Measurements from ENCODE around the gene PIH1D1.

PIH1D1 gene

DNA sequence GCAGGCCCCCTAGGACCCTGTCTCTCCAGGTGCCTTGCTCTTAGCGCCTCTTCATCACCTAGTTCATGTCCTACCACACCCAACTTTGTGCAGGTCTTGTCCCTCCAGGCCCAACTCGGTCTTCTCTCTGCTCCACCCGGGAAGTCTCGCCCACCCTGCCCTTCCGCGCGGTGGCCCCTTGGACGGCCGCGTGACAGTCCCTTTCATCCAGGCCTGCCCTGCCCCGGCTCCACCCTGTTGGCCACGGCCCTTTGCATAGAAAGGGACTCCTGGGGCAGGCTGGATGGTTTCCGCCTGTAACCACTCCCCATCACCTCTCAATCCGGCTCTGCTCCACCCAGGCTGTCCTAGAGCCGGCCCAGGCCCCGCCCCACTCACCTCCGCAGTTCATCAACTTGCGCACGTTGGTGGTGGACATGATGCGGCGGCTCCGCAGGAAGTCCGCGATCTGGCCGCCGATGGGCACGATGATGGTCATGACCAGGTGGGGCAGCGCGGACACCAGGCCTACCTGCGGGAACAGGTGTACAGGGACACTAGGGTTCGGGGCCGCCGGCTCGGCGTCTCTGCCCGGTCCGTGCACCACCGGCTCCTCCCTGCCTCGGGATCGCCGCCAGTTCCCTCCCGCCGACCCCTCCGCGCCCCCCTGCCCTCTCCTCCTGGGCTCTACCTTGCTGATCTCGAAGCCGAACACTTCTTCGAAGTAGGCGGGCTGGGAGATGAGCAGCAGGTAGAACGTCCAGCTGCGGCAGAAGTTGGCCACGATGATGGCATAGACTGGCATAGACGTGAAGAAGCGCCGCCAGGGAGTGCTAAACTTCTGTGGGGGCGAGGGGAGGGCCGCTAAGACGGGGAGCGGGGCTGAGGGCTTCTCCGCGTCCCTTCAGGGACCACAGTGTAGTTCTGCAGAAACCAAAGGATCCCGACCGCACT is 19.2 kb downstream of the PIH1D1 start:
- DNase-seq = peak; percentile 78

DNA sequence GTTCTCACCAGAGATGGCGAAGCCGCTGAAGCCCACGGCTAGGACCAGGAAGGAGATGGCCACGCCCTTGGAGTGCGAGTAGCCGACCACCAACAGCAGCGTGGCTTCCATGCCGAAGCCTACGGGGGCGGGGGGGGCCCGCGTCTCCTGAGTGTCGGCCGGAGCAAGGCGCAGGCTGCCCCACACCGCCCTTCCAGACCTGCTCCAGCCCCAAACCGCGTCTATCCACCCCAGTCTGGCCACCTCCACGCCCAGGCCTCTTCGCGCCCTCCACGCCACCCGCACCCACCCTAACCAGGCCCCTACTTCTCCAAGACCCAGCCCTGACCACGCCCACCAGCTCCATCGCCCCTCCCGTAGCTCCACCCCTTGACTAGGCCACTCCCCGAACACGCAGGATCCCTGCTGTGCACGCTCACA is 20.3 kb downstream of the PIH1D1 start:
- DNase-seq = no peak

DNA sequence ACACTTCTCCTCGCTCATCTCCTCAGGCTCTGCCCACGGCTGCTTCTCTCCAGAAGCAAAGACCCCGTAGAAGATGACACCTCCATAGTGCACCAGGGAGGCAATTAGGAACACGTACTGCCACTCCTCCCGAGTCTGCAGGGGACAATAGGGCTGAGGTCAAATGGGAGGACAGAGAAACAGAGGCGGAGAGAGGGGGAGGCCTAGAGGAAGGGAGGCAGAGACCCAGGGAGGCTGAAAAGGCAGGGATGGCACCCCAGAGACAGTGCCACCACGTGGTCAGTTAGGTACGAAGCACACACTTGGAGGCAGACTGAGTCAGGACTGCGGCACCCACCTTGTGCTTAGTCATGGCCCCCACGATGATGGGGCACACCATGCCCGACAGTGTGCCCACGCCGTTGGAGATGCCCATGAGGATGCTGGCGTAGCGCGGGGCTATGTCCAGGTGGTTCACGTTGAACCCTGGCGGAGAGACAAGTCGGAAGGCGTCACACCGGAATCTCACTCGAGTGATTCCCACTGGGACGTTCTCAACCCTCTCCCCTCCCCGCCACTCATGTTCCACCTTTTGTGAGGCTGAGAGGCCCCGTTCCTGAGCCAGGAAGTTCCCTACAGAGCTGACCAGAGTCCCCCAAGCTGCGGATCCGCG is 20.8 kb downstream of the PIH1D1 start:
- DNase-seq = peak; percentile 26

DNA sequence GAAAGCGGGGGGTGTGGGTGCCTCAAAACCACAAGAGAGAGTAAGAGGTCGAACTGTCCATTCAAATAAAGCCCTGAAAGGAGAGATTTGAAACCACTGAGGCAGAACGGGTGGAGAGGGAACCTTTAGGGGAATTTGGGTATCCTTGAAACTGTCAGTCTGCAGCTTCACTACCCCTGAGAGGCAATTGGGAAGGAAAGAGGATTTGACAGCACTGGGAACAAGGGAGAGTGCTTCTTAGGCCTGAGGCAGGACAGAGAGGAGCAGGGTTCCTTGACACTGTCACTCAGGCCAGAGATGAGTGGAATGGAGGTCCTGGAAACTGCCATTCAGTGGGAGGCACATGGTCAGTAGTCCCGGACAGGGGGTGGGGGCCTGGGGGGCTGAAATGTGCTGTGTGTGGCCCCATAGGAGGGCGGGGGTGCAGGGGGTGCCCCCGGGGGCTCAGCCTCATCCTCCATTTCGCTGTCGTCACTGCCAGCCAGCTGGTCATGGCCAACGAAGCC is 21.4 kb downstream of the PIH1D1 start:
- DNase-seq = no peak

DNA sequence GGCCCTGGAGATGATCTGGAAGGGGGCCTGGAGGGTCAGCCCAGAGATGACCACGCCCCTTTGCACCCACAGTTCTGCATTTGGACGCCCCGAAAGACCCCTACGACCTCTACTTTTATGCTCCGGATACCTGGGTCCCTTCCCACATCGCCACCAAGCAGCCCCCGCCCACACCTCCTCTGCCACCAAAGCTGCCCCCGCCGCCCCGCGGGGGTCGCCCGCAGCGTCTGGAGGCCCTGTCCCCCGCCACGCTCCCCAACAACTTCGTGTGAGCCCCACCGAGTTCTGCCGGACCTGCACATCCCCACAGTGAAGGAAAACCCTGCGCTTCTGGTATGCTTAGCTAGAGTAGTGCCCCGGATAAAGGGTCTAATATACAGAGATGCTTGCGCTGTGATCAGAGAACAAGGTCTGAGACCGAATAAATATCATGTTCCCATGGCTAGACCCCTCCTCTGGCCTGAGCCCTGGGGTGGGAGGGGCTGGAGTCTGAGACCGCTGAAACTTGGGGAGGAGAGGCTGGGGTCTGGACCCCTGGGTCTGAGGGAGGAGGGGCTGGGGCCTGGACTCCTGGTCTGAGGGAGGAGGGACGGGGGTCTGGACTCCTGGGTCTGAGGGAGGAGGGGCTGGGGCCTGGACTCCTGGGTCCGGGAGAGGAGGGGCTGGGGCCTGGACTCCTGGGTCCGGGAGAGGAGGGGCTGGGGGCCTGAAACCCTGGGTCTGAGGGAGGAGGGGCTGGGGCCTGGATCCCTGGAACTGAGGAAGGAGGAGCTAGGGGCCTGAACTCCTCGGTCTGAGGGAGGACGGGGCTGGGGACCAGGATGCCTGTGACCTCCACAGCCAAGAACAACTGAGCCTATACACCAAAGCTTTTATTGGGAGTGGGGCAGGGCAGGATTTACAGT is 22.8 kb downstream of the PIH1D1 start:
- no peak for DNase-seq

DNA sequence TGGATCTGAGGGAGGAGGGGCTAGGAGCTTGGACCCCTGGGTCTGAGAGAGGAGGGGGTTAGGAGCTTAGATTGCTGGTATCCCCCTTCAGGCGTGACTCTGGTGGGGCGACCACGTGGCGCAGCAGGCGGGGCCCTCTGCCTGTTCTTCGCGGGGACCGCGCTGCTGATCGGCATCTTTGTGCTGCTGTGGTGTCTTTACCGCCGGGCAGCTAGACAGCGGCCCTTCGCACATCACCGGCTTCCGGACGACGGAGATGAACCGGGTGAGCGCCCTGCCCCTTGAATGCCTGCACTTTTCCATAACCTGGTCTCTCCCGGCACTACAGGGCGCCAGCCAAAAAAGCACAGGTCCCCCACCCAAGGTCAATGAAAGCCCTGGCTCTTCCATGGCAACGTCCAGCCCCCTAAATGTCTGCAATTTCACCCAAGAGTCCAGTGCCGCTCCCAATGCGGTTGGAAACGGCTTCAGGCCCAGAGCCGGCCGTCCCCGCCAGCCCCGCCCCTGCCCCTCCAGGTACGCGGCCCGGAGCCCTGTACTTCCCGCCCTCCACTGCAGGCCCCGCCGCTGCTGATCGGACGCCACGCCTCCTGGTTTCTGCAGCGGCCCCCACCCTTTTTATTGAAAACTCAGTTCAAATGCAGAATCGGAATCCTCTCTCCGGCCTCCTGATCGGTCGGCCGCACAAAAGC is 23.6 kb downstream of the PIH1D1 start:
- peak; percentile 70 for DNase-seq

DNA sequence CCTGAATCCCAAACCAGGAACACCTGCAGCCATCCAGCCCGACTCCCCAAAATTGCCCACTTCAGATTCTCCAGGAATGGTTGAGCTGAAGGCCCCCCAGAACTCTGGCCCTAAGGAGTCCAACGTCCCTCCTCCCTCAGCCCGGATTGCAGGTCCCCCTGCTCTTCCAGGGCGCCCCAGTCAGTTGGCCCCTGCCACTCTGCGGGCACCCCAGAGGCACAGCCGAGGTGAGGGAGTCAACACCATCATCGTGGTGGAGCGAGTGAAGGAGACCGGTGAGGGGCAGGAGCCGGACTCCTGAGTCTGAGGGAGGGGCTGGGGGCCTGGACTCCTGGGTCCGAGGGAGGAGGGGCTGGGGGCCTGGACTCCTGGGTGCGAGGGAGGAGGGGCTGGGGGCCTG is 24.3 kb downstream of the PIH1D1 start:
- DNase-seq = no peak

DNA sequence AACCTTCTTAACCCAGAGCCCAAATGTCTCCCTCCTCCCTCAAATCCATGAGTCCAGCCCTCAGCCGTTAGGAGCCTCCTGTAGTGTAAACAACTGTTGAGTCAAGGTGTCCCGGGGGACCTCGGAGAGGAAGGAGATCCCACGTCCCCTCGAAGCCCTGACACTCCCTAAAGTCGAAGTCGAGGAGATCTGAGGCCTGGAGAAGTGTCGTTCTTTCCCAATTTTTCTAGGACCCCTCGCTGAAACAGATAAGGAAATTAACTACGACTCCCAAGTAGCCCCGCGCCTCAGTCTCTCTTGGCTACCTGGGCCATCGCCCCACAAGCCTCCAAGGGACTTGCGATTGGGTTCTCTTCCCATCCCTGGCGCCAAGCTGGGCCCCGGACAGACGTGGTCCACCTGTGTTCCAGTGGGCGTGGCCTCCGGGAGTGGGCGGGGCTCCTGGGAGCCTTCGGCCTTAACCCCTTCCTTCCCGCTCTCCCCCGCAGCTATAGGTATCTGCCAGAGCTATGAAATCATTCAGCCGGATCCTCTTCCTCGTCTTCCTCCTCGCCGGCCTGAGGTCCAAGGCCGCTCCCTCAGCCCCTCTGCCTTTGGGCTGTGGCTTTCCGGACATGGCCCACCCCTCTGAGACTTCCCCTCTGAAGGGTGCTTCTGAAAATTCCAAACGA is 25.6 kb downstream of the PIH1D1 start:
- peak; percentile 65 for DNase-seq

DNA sequence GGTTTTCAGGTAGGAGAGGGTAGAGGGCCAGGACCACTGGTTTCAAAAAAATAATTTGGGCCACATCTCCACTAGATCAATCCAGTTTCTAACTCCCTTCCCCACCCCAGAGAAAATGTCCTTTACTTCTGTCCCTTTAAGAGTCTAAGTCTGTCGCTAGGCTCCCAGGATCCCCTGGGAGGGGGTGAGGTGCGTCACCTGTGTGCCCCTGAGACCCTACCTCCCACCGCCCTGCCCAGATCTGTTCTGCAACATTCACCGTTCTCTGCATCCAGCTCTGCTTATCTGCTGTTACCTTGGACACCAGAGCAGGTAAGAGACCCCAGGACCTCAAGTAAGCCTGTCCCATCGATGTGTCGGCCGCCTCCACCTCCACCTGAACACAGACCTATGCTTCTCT is 26.4 kb downstream of the PIH1D1 start, which contains the start of gene GFY:
GFY (plus strand) TSS at position 211 of the 400 bp plus-strand sequence. CDS start 1,043 bp downstream, outside the sequence.
- no peak for DNase-seq

DNA sequence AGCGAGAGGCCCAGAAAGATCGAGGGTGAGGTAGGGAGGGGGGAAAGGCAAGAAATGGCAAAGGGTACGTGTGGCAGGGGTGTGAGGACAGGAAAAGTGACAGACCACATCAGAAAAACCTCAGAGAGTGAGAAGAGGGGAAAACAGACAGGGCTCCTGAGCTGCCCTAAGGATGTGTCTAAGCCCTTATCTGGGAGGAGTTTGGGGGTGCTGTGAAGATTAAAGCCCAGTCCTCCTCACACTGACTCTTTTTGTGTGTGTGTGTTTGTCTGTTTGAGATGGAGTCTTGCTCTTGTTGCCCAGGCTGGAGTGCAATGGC is 27.7 kb downstream of the PIH1D1 start:
- DNase-seq = no peak

DNA sequence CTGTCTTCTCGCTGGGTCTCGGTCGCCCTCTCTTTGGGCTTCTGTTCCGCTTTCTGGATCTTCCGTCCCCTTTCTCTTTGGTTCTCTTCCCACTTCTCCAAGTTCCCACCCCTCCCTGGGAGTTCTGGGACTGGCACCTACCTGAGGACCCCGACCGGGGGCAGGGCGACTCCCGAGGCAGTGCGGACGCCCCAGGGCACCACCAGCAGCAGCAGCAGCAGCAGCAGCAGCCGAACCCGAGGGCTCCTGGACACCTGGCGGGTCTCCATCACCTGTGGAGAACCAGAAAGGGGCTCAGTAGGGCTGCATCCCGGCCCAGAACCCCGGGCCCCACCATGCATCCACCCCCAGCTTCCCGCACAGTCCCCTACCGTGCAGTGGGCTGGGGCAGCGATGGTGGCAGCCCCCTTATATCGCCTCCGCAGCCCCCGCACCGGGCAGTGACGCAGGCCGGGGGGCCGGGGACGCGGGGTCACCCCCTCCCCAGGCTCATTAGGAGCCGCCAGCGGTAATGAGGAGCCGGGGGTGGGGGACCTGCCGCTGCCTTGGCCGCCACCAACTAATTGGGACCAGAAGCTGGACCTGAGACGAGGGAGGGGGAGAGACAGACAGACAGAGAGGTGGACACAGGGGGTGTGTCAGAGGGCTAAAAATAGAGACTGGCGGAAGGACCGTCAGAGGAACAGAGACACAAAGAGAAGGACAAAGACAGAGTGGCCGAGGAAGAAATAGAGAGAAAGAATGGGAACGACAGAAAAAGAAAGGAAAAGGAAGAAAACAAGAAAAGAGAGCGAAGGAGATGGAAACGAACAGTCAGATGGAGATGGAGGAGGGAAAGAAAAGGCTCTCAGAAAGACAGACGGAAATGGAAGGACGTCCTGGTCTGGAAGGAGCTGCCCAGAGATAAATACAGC is 28.3 kb downstream of the PIH1D1 start, which contains the start of gene PTH2:
PTH2 (minus strand) TSS at position 371 of the 914 bp plus-strand sequence; CDS start at position 269, 102 bp downstream.
- peak; percentile 30 for DNase-seq

DNA sequence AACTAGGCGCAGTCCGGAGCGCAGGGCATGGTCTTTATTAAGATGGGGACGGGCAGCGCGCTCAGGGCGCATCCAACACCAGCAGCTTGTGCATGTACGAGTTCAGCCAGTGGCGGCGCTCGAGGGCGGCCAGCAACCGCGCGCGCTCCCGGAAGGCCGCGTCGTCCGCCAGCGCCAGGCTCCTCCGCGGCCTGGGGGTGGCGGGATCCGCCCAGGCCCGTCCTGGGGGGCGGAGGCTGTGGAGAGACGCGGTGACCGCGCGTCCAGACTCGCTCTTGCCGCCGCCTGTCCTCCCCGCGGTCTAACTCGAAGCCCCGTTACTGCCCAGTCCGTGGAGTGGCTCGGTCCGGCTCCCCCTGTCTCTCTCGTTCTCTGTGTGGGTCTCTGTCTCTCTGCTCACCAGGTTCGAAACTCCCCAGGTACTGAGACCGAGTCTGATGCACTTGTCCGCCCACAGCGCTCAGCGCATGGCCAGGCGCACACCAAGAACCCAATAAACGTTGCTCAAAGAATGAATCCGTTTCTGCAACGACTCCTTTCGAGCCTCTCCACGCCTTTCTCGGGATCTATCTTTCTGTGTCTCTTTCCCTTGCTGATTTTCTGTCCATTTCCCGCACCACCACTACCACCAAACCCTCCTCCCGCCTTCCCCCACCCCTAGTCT is 29.1 kb downstream of the PIH1D1 start:
- peak; percentile 58 for DNase-seq

DNA sequence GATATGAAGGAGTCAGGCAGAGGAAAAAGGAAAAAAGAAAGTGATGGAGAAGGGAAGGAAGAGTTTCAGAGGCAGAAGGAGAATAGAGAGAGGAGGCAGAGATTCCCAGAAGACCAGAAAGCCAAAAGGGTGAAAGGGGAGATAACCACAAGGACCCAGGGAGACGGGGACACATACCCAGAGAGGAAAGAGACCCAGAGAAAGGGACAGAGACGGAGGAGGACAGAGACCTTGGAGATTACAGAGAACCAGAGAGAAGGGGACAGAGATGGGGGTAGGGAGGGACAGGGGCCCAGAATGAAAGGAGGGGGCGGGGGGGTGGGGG is 29.8 kb downstream of the PIH1D1 start:
- no peak for DNase-seq

DNA sequence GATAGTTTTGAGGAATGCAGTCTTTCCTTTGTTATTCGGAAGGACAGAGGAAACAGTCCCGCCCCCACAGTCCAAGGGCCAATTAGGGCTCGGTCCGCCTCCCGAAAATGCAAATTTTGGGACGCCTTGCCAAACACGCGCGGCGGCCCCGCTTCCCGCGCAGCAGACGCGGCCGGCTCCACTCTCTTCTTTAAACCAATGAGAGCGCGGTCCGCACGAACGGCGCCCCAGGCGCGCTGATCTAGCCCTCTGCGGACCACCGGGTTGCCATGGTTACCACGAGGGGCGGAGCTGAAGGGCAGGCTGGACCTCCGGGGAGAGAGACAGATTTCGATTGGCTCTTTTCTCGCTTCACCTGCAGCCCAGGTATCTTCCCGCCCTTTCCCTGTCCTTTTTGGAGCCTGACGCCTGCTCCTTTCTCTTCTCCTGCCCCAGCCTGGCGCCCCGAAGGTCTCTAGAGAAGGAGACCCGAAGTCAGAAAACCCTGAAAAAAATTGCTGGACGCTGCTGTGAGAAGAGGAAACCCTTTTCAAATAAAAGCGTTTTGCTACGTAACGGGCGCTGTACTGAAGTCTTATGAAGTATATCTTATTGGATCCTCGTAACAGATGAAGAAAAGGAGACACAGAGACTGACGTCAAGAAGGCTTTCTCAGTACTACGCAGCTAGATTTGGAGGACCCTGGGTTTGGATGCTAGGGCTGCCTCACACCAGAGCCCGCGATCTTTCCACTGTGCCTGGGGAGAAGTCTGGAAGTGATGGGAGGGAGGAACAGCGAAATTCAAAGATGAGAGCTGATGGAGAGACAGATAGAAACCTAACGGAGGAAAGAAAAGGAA is 30.4 kb downstream of the PIH1D1 start:
- peak; percentile 89 for DNase-seq

DNA sequence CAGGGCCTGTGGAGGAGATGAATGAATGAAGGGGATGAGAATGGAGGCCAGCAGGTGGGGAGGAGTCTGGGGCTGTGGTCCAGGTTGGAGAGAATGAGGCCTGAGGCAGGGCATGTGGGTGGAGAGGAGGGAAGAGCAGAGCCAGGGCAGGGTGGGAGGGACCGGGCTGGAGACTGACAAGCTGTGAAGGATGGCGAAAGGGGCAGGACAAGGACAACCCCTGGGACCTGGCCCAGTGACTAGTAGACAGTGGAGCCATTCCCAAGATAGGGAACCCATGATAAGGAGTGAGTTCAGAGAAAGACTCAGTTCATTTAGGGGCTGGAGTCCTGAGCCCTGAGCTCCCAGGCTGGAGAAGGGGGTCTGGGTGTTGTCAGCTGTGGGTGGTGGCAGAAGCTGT is 31.4 kb downstream of the PIH1D1 start:
- DNase-seq = no peak

DNA sequence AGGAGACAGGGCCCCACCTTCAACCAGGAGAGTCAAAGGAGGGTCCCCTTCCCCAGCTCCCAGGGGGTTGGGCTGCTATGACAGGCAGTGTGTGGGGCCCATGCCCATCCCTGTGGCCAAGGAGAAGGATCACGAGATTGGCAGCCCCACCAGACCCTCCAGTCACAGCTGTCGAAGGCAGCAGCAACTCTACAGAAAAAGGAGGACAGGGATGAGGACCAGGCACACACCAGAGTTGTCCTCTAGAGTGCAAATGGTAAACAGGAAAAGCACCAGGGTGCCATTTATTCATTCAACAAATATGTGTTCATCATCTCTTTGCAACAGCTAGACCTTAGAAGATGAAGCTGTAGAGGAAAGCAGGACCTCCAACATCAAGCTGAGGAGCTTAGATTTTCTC is 32.4 kb downstream of the PIH1D1 start:
- no peak for DNase-seq

DNA sequence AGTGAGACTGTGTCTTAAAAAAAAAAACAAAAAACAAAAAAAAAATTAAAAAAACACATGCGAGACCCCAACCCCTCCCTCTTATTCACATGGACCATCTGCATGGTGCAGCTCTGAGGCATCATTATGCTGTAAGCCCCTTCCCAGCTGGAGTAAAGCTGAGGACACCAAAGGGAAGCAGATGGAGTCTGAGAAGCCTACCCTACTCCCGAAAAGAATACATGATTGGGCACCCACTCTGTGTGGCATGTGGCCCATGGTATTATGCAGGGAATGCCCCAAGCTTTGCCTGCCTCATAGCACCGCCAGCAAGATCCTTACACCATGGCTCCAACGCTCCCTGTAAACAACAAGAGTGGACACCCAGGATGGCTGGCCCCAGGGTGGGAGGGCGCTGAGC is 33.1 kb downstream of the PIH1D1 start:
- no peak for DNase-seq

DNA sequence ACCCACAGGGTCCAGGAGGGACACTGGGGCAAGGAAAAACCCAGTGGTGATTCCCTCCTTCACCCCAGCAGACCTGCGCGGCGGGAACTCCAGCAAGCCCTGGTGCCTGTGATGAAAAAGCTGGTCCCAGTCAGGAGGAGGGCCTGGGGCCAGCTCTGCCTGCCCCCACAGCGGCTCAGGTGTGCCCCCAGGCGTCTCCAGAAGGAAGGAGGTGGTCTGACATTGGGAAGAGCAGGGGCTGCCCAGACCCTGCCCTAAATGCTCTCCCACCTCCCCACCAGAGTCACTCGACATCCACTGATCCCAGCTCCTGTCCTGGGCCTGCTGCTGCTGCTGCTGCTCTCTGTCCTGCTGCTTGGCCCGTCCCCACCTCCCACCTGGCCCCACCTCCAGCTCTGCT is 34.5 kb downstream of the PIH1D1 start:
- no peak for DNase-seq

DNA sequence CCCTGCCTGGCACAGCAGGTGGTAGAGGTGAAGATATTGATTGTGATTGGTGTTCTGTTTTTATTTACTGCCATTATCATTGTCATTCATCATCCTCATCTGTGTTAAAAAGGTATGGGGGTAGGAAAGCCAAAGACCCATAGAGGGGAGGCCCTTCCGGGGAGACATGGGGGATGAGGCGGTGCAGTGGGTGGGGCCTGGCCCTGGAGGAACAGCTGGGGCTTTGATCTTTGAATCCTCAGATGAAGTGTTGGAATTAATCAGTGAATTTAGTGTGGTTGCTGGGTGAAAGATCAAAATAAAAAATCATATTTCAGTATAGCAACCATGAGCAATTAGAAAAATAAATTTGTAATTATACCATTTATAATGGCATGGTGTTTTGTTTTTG is 35.8 kb downstream of the PIH1D1 start:
- DNase-seq = no peak

All from NCI-H146 (cell line).